WERI-Rb-1 (cell line): ENCODE results near the gene AHNAK.

Experiments
- DNase-seq: peaks from one replicate; pipeline ENCODE4 v3.0.0-alpha.2; 2020
- H3K27ac ChIP-seq: fragments of 250-450 bp; sonication (Bioruptor Pico); 2 replicates; pipeline ENCODE4 v1.5.1; 2020; ENCODE audit warnings: mild to moderate bottlenecking, moderate library complexity
- H3K27me3 ChIP-seq: fragments of 250-450 bp; sonication (Bioruptor Pico); 2 replicates; pipeline ENCODE4 v1.5.1; 2021; ENCODE audit warnings: mild to moderate bottlenecking, low read depth, moderate library complexity; ENCODE audit not compliant: insufficient read depth, severe bottlenecking
- H3K36me3 ChIP-seq: fragments of 250-450 bp; sonication (Bioruptor Pico); 2 replicates; pipeline ENCODE4 v1.5.1; 2020; ENCODE audit warnings: mild to moderate bottlenecking, moderate library complexity
- H3K4me3 ChIP-seq: 2 replicates; pipeline ENCODE4 v1.5.1; 2011; ENCODE audit warnings: low read depth, mild to moderate bottlenecking, control low read depth, low read length
- H3K9me3 ChIP-seq: fragments of 250-450 bp; sonication (Bioruptor Pico); 2 replicates; pipeline ENCODE4 v1.5.1; 2021; ENCODE audit warnings: mild to moderate bottlenecking, moderate library complexity; ENCODE audit not compliant: severe bottlenecking
- TF ChIP-seq, protein P1 (sequence below): IDR thresholded peaks from 2 replicates; pipeline ENCODE4 v1.5.1; 2011; ENCODE audit warnings: low read depth, mild to moderate bottlenecking, control low read depth, inconsistent platforms, low read length

Gene AHNAK

GRCh38 chr11:62491571-62492329 lies 54.9 kb downstream of the AHNAK start:
- Histone ChIP-seq H3K9me3 (no peaks in the 10 kb centered on the region), H3K36me3 (no peaks in the 10 kb centered on the region), H3K27me3 (no peaks in the 10 kb centered on the region), H3K4me3 (no peak overlapping the region), H3K27ac (no peak overlapping the region)
- DNase-seq = no peak
- TF ChIP-seq, protein P1, sequence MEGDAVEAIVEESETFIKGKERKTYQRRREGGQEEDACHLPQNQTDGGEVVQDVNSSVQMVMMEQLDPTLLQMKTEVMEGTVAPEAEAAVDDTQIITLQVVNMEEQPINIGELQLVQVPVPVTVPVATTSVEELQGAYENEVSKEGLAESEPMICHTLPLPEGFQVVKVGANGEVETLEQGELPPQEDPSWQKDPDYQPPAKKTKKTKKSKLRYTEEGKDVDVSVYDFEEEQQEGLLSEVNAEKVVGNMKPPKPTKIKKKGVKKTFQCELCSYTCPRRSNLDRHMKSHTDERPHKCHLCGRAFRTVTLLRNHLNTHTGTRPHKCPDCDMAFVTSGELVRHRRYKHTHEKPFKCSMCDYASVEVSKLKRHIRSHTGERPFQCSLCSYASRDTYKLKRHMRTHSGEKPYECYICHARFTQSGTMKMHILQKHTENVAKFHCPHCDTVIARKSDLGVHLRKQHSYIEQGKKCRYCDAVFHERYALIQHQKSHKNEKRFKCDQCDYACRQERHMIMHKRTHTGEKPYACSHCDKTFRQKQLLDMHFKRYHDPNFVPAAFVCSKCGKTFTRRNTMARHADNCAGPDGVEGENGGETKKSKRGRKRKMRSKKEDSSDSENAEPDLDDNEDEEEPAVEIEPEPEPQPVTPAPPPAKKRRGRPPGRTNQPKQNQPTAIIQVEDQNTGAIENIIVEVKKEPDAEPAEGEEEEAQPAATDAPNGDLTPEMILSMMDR = no peak

- Histone ChIP-seq H3K4me3 (no peak overlapping the region), H3K27ac (no peak overlapping the region), H3K36me3 (no peaks in the 10 kb centered on the region), H3K9me3 (no peaks in the 10 kb centered on the region), H3K27me3 (no peaks in the 10 kb centered on the region)
- DNase-seq = no peak
- TF ChIP-seq, protein P1 = no peak
Observed at GRCh38 chr11:62489204-62489603, 57.4 kb downstream of the AHNAK start.

DNA sequence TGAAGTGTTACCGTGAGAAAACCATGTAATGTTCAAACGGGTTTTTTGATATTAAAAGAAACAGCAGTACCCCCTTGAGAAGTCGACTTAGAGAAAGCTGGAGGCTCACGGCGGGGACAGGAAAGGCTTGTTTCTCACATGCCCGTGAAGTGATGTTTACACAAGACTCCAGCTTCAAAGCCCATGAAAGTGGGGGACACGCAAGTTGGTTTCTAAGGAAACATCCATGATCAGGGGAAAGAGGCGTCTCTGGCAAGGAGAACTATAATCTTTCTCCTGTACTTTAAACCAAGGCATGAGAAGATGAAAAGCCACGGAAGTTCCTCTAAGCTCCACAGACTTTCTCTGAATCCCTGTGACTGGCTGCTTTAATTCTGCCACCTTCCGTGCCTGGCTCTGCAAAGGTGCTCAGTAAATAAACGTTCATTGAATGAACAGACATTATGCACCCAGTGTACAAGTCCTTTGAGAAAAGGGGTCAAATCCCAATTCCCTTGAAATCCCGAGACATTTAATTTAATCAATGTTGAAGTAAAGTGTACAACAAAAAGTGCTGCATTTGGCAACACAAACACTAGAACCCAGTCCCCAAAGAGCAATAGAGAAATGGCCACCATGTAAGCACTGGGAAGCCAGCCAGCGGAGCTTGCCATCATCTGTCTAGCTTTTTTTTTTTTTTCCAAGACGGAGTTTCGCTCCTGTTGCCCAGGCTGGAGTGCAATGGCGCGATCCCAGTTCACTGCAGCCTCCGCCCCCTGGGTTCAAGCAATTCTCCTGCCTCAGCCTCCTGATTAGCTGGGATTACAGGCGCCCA lies 58.7 kb downstream of the AHNAK start:
- no peak for DNase-seq
- TF ChIP-seq, protein P1 = no peak
- Histone ChIP-seq H3K9me3 (no peaks in the 10 kb centered on the region), H3K4me3 (no peak overlapping the region), H3K27ac (no peak overlapping the region), H3K36me3 (no peaks in the 10 kb centered on the region), H3K27me3 (no peaks in the 10 kb centered on the region)

- Histone ChIP-seq H3K4me3 (no peak overlapping the region), H3K27me3 (no peaks in the 10 kb centered on the region), H3K27ac (no peak overlapping the region), H3K9me3 (no peaks in the 10 kb centered on the region), H3K36me3 (no peaks in the 10 kb centered on the region)
- DNase-seq = no peak
- TF ChIP-seq, protein P1 = no peak
Observed at GRCh38 chr11:62487136-62487535, 59.5 kb downstream of the AHNAK start.

- no peak overlapping the region for H3K4me3 ChIP-seq
- no peak for DNase-seq
- no peaks in the 10 kb centered on the region for H3K9me3 ChIP-seq
- TF ChIP-seq, protein P1 = no peak
- H3K27ac ChIP-seq = no peak overlapping the region
- H3K36me3 ChIP-seq = no peaks in the 10 kb centered on the region
- no peaks in the 10 kb centered on the region for H3K27me3 ChIP-seq
Observed at GRCh38 chr11:62484352-62484751, 62.3 kb downstream of the AHNAK start.
